IMR-90 (cell line): Measurements from ENCODE around the gene DNM2. TPM values are rescaled to one million over a fixed set of nuclear protein-coding genes. Genes with fewer than 3 reads are reported as not detected.

Source experiments
- ATAC-seq: fragments of 200-7000 bp; cut with Tn5 transposase; 2 replicates; pipeline ENCODE4 v1.9.1; 2020; ENCODE audit warnings: low read depth, mild to moderate bottlenecking, moderate library complexity
- BruUV-seq: library from RNA; stranded (reverse); fragments of 400-500 nt; replicated peaks from 2 replicates; lab custom pipeline; 2021; lab: Mats Ljungman, UMichigan
- CTCF ChIA-PET: fragments of 300-600 bp; formaldehyde crosslinking; extraction: SDS; loops from one replicate; lab custom pipeline; 2021; ENCODE audit warnings: antibody characterized with exemption; lab: Yijun Ruan, JAX
- POLR2A ChIA-PET: fragments of 300-600 bp; sonication (Branson Sonifier 250); formaldehyde crosslinking; loops from one replicate; lab custom pipeline; 2022; ENCODE audit warnings: antibody characterized with exemption; ENCODE audit not compliant: unreplicated experiment; lab: Charles Lee
- DNase-seq: peaks from one replicate; pipeline ENCODE4 v3.0.0; 2013
- H2AFZ ChIP-seq: replicated peaks from 2 replicates; pipeline ENCODE3; 2013; ENCODE audit warnings: low read length, mild to moderate bottlenecking; ENCODE audit not compliant: poor library complexity
- H2AK5ac ChIP-seq: 2 replicates; pipeline ENCODE4 v1.6.1; 2013; ENCODE audit warnings: low read depth, low read length, inconsistent platforms
- H2AK9ac ChIP-seq: replicated peaks from 2 replicates; pipeline ENCODE3; 2013; ENCODE audit warnings: mild to moderate bottlenecking, low read depth, low read length, moderate library complexity; ENCODE audit not compliant: poor library complexity
- H2BK120ac ChIP-seq: 2 replicates; pipeline ENCODE4 v1.6.1; 2013; ENCODE audit warnings: low read depth, low read length, inconsistent platforms
- H2BK15ac ChIP-seq: 3 replicates; pipeline ENCODE4 v1.6.1; 2013; ENCODE audit warnings: low read depth, low read length, inconsistent platforms
- H2BK20ac ChIP-seq: 2 replicates; pipeline ENCODE4 v1.6.1; 2013; ENCODE audit warnings: low read depth, mild to moderate bottlenecking, inconsistent platforms, low read length, moderate library complexity
- H2BK5ac ChIP-seq: 2 replicates; pipeline ENCODE4 v1.6.1; 2013; ENCODE audit warnings: mild to moderate bottlenecking, low read depth, low read length, inconsistent platforms; ENCODE audit not compliant: poor library complexity, severe bottlenecking
- H3K14ac ChIP-seq: replicated peaks from 2 replicates; pipeline ENCODE4 v1.6.1; 2013; ENCODE audit warnings: low read depth, low read length, inconsistent platforms
- H3K18ac ChIP-seq: 2 replicates; pipeline ENCODE4 v1.6.1; 2013; ENCODE audit warnings: low read depth, low read length, control low read depth
- H3K23ac ChIP-seq: 2 replicates; pipeline ENCODE4 v1.6.1; 2013; ENCODE audit warnings: low read depth, low read length, inconsistent platforms
- H3K27ac ChIP-seq: 2 replicates; pipeline ENCODE4 v1.5.1; 2013; ENCODE audit warnings: mild to moderate bottlenecking, control low read depth, low read length; ENCODE audit not compliant: insufficient read depth
- H3K27me3 ChIP-seq: 2 replicates; pipeline ENCODE4 v1.6.1; 2013; ENCODE audit warnings: low read length; ENCODE audit not compliant: control insufficient read depth, insufficient read depth
- H3K36me3 ChIP-seq: 2 replicates; pipeline ENCODE4 v1.6.1; 2013; ENCODE audit warnings: low read length, mixed read lengths; ENCODE audit not compliant: control insufficient read depth, insufficient read depth
- H3K4ac ChIP-seq: 2 replicates; pipeline ENCODE4 v1.6.1; 2013; ENCODE audit warnings: low read depth, low read length, inconsistent platforms
- H3K4me1 ChIP-seq: 2 replicates; pipeline ENCODE4 v1.6.1; 2013; ENCODE audit warnings: low read length, mixed read lengths; ENCODE audit not compliant: control insufficient read depth, insufficient read depth
- H3K4me2 ChIP-seq: 2 replicates; pipeline ENCODE4 v1.6.1; 2013; ENCODE audit warnings: low read depth, mild to moderate bottlenecking, control low read depth, low read length, moderate library complexity
- H3K4me3 ChIP-seq: 2 replicates; pipeline ENCODE4 v1.5.1; 2013; ENCODE audit warnings: low read depth, mild to moderate bottlenecking, control low read depth, low read length, moderate library complexity; ENCODE audit not compliant: insufficient read depth
- H3K56ac ChIP-seq: 2 replicates; pipeline ENCODE4 v1.6.1; 2013; ENCODE audit warnings: low read length, inconsistent platforms; ENCODE audit not compliant: insufficient read depth; ENCODE audit errors: extremely low read depth
- H3K79me1 ChIP-seq, 2 experiments: 2 replicates each; pipeline ENCODE4 v1.6.1; 2013; ENCODE audit warnings: low read length in 2 of 2, inconsistent platforms in 1 of 2, low read depth in 1 of 2
- H3K9ac ChIP-seq: 2 replicates; pipeline ENCODE4 v1.6.1; 2013; ENCODE audit warnings: low read depth, low read length, control low read depth
- H3K9me1 ChIP-seq: 2 replicates; pipeline ENCODE4 v1.6.1; 2013; ENCODE audit warnings: low read length, inconsistent platforms; ENCODE audit not compliant: insufficient read depth
- H3K9me3 ChIP-seq: 2 replicates; pipeline ENCODE4 v1.6.1; 2013; ENCODE audit warnings: low read length; ENCODE audit not compliant: control insufficient read depth, insufficient read depth
- H4K20me1 ChIP-seq: 2 replicates; pipeline ENCODE4 v1.6.1; 2013; ENCODE audit warnings: low read length, inconsistent platforms; ENCODE audit not compliant: insufficient read depth
- H4K5ac ChIP-seq: 2 replicates; pipeline ENCODE4 v1.6.1; 2013; ENCODE audit warnings: mild to moderate bottlenecking, low read depth, low read length, control low read depth
- H4K8ac ChIP-seq, 2 experiments: 2 replicates each; pipeline ENCODE4 v1.6.1; 2013; ENCODE audit warnings: low read depth in 2 of 2, low read length in 2 of 2, control low read depth in 1 of 2, inconsistent platforms in 1 of 2
- H4K91ac ChIP-seq: 2 replicates; pipeline ENCODE4 v1.6.1; 2013; ENCODE audit warnings: low read depth, low read length, inconsistent platforms; ENCODE audit not compliant: insufficient read depth
- CHD1 ChIP-seq: IDR thresholded peaks from 2 replicates; pipeline ENCODE4 v1.6.1; 2012; ENCODE audit warnings: low read depth, low read length, improper control_type of control experiment
- MAFK ChIP-seq: IDR thresholded peaks from 2 replicates; pipeline ENCODE4 v1.6.1; 2012; ENCODE audit warnings: low read depth, low read length, improper control_type of control experiment
- MAZ ChIP-seq: IDR thresholded peaks from 2 replicates; pipeline ENCODE4 v1.6.1; 2012; ENCODE audit warnings: low read depth, mild to moderate bottlenecking, low read length, improper control_type of control experiment, moderate library complexity, borderline replicate concordance
- MXI1 ChIP-seq: IDR thresholded peaks from 2 replicates; pipeline ENCODE4 v1.6.1; 2012; ENCODE audit warnings: low read depth, mild to moderate bottlenecking, low read length, moderate library complexity, borderline replicate concordance
- RAD21 ChIP-seq: IDR thresholded peaks from 2 replicates; pipeline ENCODE4 v1.6.1; 2012; ENCODE audit warnings: low read length, improper control_type of control experiment
- RCOR1 ChIP-seq: IDR thresholded peaks from 2 replicates; pipeline ENCODE4 v1.6.1; 2012; ENCODE audit warnings: mild to moderate bottlenecking, low read length, improper control_type of control experiment; ENCODE audit not compliant: insufficient replicate concordance
- RFX5 ChIP-seq: IDR thresholded peaks from 2 replicates; pipeline ENCODE4 v1.8.0; 2012; ENCODE audit warnings: low read depth, mild to moderate bottlenecking, low read length, moderate library complexity
- SMC3 ChIP-seq: fragments of 150-350 bp; IDR thresholded peaks from 2 replicates; pipeline ENCODE4 v1.6.1; 2016; ENCODE audit warnings: low read depth, mild to moderate bottlenecking, antibody characterized with exemption, low read length, moderate library complexity
- WGBS, 2 experiments: methylation state at CpG; one replicate each; pipeline versions ENCODE4 v1.1.5 to v1.1.7; 2013; ENCODE audit warnings: missing lambda C conversion rate in 2 of 2; ENCODE audit not compliant: insufficient read length in 1 of 2; ENCODE audit errors: extremely low coverage in 2 of 2; 5-methylcytosine and 5-hydroxymethylcytosine counted together
- dilution Hi-C: fragments of 300-500 bp; cut with HindIII; formaldehyde crosslinking; loops from one replicate; pipeline ENCODE4 v1.14.3; 2018; ENCODE audit warnings: low sequenced_read_pairs; ENCODE audit not compliant: unreplicated experiment
- in situ Hi-C: fragments of 300-500 bp; cut with MboI; formaldehyde crosslinking; loops from 3 replicates; pipeline ENCODE4 v1.14.3; 2019; ENCODE audit warnings: low sequenced_read_pairs, inconsistent platforms, mixed read lengths
- intact Hi-C: fragments of 100-400 bp; cut with micrococcal nuclease; formaldehyde crosslinking; loops from 2 replicates; pipeline ENCODE4 v1.10.0; 2022
- polyA plus RNA-seq, 3 experiments: library from polyadenylated mRNA; depleted of rRNA; stranded (reverse); fragments of >200 nt; gene quantifications; 2 replicates each; pipeline ENCODE4 v1.2.3, GENCODE V29; 2012; ENCODE audit warnings: low replicate concordance in 1 of 3
- total RNA-seq: library from RNA; depleted of rRNA; stranded (reverse); fragments of >200 nt; gene quantifications from 2 replicates; pipeline ENCODE4 v1.2.3, GENCODE V29; 2012
- TF ChIP-seq, protein P1 (sequence below): fragments of 150-350 bp; IDR thresholded peaks from 2 replicates; pipeline ENCODE4 v1.6.1; 2016; ENCODE audit warnings: low read depth, mild to moderate bottlenecking, low read length, moderate library complexity, borderline replicate concordance
- TF ChIP-seq, protein P2 (sequence below): fragments of 150-350 bp; IDR thresholded peaks from 2 replicates; pipeline ENCODE4 v1.6.1; 2017; ENCODE audit warnings: mild to moderate bottlenecking, antibody characterized with exemption, low read length, low read depth

DNM2 gene
- total and polyA plus RNA-seq, 2 of the 4 experiments (the other 2 are of a cell fraction), result 55.6 to 74.2 TPM

DNA sequence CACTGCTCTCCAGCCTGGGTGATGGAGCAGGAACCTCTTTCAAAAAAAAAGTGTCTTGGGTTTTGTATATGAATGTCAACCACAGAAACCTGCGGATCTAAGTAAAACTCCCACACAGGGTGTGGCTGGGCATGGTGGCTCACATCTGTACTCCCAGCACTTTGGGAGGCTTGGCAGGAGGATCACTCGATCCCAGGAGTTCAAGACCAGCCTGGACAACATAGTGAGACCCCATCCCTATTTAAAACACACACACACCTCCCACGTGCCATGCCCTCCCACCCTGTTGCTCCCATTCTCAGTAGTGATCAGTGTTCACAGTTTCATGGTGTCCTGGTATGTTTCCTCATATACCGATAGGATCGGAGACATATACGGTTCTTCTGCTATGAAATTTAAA is 109.0 kb downstream of the DNM2 start:
- H3K4me1 ChIP-seq, result no peaks in the 10 kb centered on the region
- no peak overlapping the region for H2AK5ac ChIP-seq
- TF ChIP-seq MAZ (no peak), MAFK (no peak), CHD1 (no peak), SMC3 (no peak), RFX5 (no peak), RAD21 (no peak), MXI1 (no peak), RCOR1 (no peak)
- TF ChIP-seq, protein P1, sequence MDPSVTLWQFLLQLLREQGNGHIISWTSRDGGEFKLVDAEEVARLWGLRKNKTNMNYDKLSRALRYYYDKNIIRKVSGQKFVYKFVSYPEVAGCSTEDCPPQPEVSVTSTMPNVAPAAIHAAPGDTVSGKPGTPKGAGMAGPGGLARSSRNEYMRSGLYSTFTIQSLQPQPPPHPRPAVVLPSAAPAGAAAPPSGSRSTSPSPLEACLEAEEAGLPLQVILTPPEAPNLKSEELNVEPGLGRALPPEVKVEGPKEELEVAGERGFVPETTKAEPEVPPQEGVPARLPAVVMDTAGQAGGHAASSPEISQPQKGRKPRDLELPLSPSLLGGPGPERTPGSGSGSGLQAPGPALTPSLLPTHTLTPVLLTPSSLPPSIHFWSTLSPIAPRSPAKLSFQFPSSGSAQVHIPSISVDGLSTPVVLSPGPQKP, result no peak
- TF ChIP-seq, protein P2, sequence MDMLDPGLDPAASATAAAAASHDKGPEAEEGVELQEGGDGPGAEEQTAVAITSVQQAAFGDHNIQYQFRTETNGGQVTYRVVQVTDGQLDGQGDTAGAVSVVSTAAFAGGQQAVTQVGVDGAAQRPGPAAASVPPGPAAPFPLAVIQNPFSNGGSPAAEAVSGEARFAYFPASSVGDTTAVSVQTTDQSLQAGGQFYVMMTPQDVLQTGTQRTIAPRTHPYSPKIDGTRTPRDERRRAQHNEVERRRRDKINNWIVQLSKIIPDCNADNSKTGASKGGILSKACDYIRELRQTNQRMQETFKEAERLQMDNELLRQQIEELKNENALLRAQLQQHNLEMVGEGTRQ, result no peak
- dilution Hi-C loops (no loop called here), in situ Hi-C loops (no loop called here), intact Hi-C loops (no loop called here)
- no peak overlapping the region for H4K5ac ChIP-seq
- no peak overlapping the region for H3K18ac ChIP-seq
- ChIA-PET CTCF (no interaction called here), POLR2A (no interaction called here)
- no peaks in the 10 kb centered on the region for H3K9me3 ChIP-seq
- no peak overlapping the region for H2BK15ac ChIP-seq
- no peak overlapping the region for H3K23ac ChIP-seq
- no peaks in the 10 kb centered on the region for H3K9me1 ChIP-seq
- peaks cover 49% of the 10 kb centered on the region for H3K36me3 ChIP-seq
- no peak overlapping the region for H3K4ac ChIP-seq
- BruUV-seq, result no TSS peak
- H3K4me3 ChIP-seq, result no peak overlapping the region
- H2AFZ ChIP-seq, result no peak overlapping the region
- no peak overlapping the region for H4K91ac ChIP-seq
- ATAC-seq (no peak), DNase-seq (no peak)
- H3K9ac ChIP-seq, result no peak overlapping the region
- peaks cover 0 to 1% of the 10 kb centered on the region in 2 experiments; a peak in 1 of 4 replicates for H3K79me1 ChIP-seq
- H2BK5ac ChIP-seq, result no peak overlapping the region
- no peaks in the 10 kb centered on the region for H4K20me1 ChIP-seq
- no peak overlapping the region for H2BK120ac ChIP-seq
- H4K8ac ChIP-seq, result no peak overlapping the region
- H3K14ac ChIP-seq, result no peak overlapping the region
- no CpG with 5 or more reads among the region's 6 CpGs for WGBS, 2 experiments
- no peak overlapping the region for H3K4me2 ChIP-seq
- H2BK20ac ChIP-seq, result no peak overlapping the region
- H3K27me3 ChIP-seq, result no peaks in the 10 kb centered on the region
- H3K27ac ChIP-seq, result no peak overlapping the region
- no peak overlapping the region for H3K56ac ChIP-seq
- H2AK9ac ChIP-seq, result no peak overlapping the region
